HG03378 (cell line): ENCODE data around the gene KRTAP19-7.

Experiments used
- ATAC-seq: cut with Tn5 transposase; IDR thresholded peaks from one replicate; pipeline ENCODE4 v1.9.1; 2021; ENCODE audit warnings: mild to moderate bottlenecking, moderate library complexity; ENCODE audit not compliant: unreplicated experiment

KRTAP19-7 gene

GRCh38 chr21:30561264-30561895 is at the start of gene KRTAP19-7:
Gene KRTAP19-7, minus strand, starts transcription at chr21:30561314. Its CDS starts 25 bp downstream, at chr21:30561289.
- ATAC-seq: no peak

- ATAC-seq: no peak
These were observed 44.9 kb upstream of the KRTAP19-7 start for GRCh38 chr21:30605968-30606367.

GRCh38 chr21:30600787-30601186 is 39.7 kb upstream of the KRTAP19-7 start, which contains the start of gene KRTAP22-1:
Gene KRTAP22-1, plus strand, starts transcription at chr21:30601087.
- ATAC-seq: no peak

- no peak for ATAC-seq
These were observed 37.7 kb upstream of the KRTAP19-7 start, which contains the start of gene KRTAP6-2 for GRCh38 chr21:30598802-30599201. Gene KRTAP6-2, minus strand, starts transcription at chr21:30598902. Its CDS starts 28 bp downstream, at chr21:30598874.

- ATAC-seq: no peak
These were observed 31.0 kb upstream of the KRTAP19-7 start, which contains the start of gene KRTAP6-3 for GRCh38 chr21:30592140-30592539. Gene KRTAP6-3, plus strand, starts transcription at chr21:30592440. Its CDS starts 6 bp downstream, at chr21:30592446.

- ATAC-seq: no peak
These were observed 29.2 kb upstream of the KRTAP19-7 start, which contains the start of gene KRTAP22-2 for GRCh38 chr21:30590297-30590696. Gene KRTAP22-2, minus strand, starts transcription at chr21:30590397.

GRCh38 chr21:30582870-30583269 is 21.8 kb upstream of the KRTAP19-7 start:
- no peak for ATAC-seq

GRCh38 chr21:30580132-30580531 is 19.0 kb upstream of the KRTAP19-7 start:
- no peak for ATAC-seq

GRCh38 chr21:30579346-30579745 is 18.2 kb upstream of the KRTAP19-7 start:
- no peak for ATAC-seq

GRCh38 chr21:30577766-30578165 is 16.7 kb upstream of the KRTAP19-7 start:
- ATAC-seq: no peak

GRCh38 chr21:30567617-30568016 is 6.5 kb upstream of the KRTAP19-7 start:
- ATAC-seq: no peak

GRCh38 chr21:30563630-30564029 is 2.5 kb upstream of the KRTAP19-7 start:
- no peak for ATAC-seq

- ATAC-seq: no peak
These were observed 2.0 kb upstream of the KRTAP19-7 start for GRCh38 chr21:30563072-30563471.

GRCh38 chr21:30561957-30562356 is 843 bp upstream of the KRTAP19-7 start:
- no peak for ATAC-seq

- ATAC-seq: no peak
These were observed 6.0 kb downstream of the KRTAP19-7 start for GRCh38 chr21:30555095-30555494.

GRCh38 chr21:30552782-30553181 is 8.3 kb downstream of the KRTAP19-7 start:
- ATAC-seq: no peak

- no peak for ATAC-seq
These were observed 19.4 kb downstream of the KRTAP19-7 start, which contains the start of gene KRTAP19-6 for GRCh38 chr21:30541764-30542163. Gene KRTAP19-6, minus strand, starts transcription at chr21:30541864. Its CDS starts 31 bp downstream, at chr21:30541833.

GRCh38 chr21:30518876-30519275 is 42.2 kb downstream of the KRTAP19-7 start:
- ATAC-seq: no peak

- ATAC-seq: no peak
These were observed 45.4 kb downstream of the KRTAP19-7 start for GRCh38 chr21:30515681-30516080.
